Chondrocyte (in vitro differentiated cells): ENCODE results near the gene TAAR8. TPM values are rescaled to one million over a fixed set of nuclear protein-coding genes. Genes with fewer than 3 reads are reported as not detected.
A peak's percentile ranks its signal among the peaks of the same experiment; 100 is the strongest.
"Not testable (repeated sequence)": the region's sequence is repeated elsewhere in the genome, so short reads cannot be mapped to it uniquely, and the experiment has no call there.

Experiments
- DNase-seq: peaks from one replicate; pipeline ENCODE4 v3.0.0; 2021; ENCODE audit warnings: mixed read lengths, low spot score
- H3K27ac Mint-ChIP-seq: one replicate; pipeline ENCODE4 v1.8.0; 2021; ENCODE audit warnings: mild to moderate bottlenecking, moderate library complexity, mixed read lengths; ENCODE audit not compliant: unreplicated experiment
- H3K27me3 Mint-ChIP-seq: 2 replicates; pipeline ENCODE4 v1.8.0; 2021; ENCODE audit warnings: low read depth, mixed read lengths
- H3K36me3 Mint-ChIP-seq: 2 replicates; pipeline ENCODE4 v1.8.0; 2021; ENCODE audit warnings: low read depth, mixed read lengths
- H3K4me1 Mint-ChIP-seq: 2 replicates; pipeline ENCODE4 v1.8.0; 2021; ENCODE audit warnings: low read depth, mild to moderate bottlenecking, mixed read lengths
- H3K4me3 Mint-ChIP-seq: one replicate; pipeline ENCODE4 v1.8.0; 2021; ENCODE audit warnings: mild to moderate bottlenecking, moderate library complexity, mixed read lengths; ENCODE audit not compliant: unreplicated experiment
- H3K9me3 Mint-ChIP-seq: 2 replicates; pipeline ENCODE4 v1.8.0; 2021; ENCODE audit warnings: low read depth, mixed read lengths
- CTCF ChIP-seq: fragments of 200-600 bp; sonication (generic); IDR thresholded peaks from 2 replicates; pipeline ENCODE4 v1.5.0; 2021; ENCODE audit warnings: antibody characterized with exemption, mild to moderate bottlenecking, moderate library complexity
- total RNA-seq: library from RNA; stranded (reverse); gene quantifications from 3 replicates; pipeline ENCODE4 v1.2.1, GENCODE V29; 2021

The TAAR8 gene
- total RNA-seq, 1 donor from 2014 or later = not detected

DNA sequence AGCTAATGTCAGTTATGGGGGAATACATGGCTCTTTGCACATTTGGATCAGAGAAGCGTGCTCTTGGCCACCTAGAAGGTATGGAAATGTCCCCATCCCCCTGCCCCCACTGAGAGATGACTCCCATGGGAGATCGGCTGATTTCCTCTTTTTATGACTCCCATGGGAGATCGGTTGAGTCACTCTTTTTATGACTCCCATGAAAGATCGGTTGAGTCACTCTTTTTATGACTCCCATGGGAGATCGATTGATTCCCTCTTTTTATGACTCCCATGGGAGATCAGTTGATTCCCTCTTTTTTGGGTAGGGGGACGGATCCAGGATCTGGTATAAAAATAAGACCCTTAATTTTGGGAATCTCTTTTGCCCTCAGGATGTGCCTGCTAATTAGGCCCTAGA lies 24.7 kb upstream of the TAAR8 start:
- peaks cover 6% of the 10 kb centered on the region for H3K9me3 Mint-ChIP-seq
- no peak overlapping the region for H3K4me3 Mint-ChIP-seq
- DNase-seq = no peak
- no peaks in the 10 kb centered on the region for H3K36me3 Mint-ChIP-seq
- peaks cover 3% of the 10 kb centered on the region for H3K4me1 Mint-ChIP-seq
- no peak overlapping the region for H3K27ac Mint-ChIP-seq
- no peak for TF ChIP-seq CTCF
- H3K27me3 Mint-ChIP-seq = peaks cover 8% of the 10 kb centered on the region

DNA sequence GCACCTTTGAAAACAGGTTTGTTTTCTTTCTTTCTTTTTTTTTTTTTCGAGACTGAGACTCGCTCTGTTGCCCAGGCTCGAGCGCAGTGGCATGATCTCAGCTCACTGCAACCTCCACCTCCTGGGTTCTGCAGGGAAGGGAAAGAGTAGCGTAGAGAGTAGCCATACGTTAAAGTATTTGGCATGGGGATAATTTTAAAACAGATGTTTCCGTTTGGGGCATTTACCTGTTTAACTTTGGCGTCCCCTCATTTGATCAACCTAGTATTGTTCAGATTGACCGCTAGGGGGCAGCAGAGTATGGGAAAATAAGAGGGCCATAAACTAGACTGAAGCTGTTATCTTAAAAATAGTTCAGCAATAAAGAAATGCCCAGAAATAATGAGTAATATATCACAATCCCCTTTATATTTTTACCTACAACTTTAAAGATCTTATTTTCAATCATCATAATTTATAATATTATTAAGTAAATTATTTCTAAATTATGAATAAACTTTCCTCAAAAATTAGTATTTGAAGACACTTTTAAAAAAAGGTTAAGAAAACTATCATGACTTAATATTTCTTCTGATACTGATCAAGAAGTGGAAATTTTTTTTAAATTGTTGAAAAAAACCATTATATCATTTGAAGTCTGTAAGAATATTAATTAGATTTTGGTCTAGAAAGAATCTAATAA lies 22.0 kb upstream of the TAAR8 start:
- Mint-ChIP-seq H3K27ac (no peak overlapping the region), H3K36me3 (peaks cover 1% of the 10 kb centered on the region), H3K9me3 (peaks cover 10% of the 10 kb centered on the region), H3K4me1 (peaks cover 3% of the 10 kb centered on the region), H3K4me3 (peak overlapping the region; percentile 36), H3K27me3 (peaks cover 10% of the 10 kb centered on the region)
- no peak for DNase-seq
- TF ChIP-seq CTCF = peak; percentile 96

DNA sequence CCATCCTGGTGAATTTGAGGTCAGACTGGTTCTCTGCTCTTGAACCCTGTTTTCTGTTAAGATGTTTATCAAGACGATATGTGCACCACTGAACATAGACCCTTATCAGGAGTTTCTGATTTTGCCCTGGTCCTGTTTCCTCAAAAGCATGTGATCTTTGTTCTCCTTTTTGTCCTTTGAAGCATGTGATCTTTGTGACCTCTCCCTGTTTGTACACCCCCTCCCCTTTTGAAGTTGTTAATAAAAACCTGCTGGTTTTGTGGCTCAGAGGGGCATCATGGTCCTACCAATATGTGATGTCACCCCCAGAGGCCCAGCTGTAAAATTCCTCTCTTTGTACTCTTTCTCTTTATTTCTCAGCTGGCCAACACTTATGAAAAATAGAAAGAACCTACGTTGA lies 17.9 kb upstream of the TAAR8 start:
- not testable (repeated sequence) for H3K4me1 Mint-ChIP-seq, H3K27ac Mint-ChIP-seq, H3K4me3 Mint-ChIP-seq, H3K9me3 Mint-ChIP-seq, DNase-seq, H3K36me3 Mint-ChIP-seq
- H3K27me3 Mint-ChIP-seq = peaks cover 30% of the 10 kb centered on the region

- Mint-ChIP-seq H3K27me3 (peaks cover 38% of the 10 kb centered on the region), H3K9me3 (peaks cover 10% of the 10 kb centered on the region), H3K27ac (no peak overlapping the region), H3K4me3 (no peak overlapping the region), H3K4me1 (no peaks in the 10 kb centered on the region), H3K36me3 (peaks cover 1% of the 10 kb centered on the region)
- DNase-seq = no peak
- TF ChIP-seq CTCF = no peak
Observed at GRCh38 chr6:132537145-132537544, 15.3 kb upstream of the TAAR8 start.

DNA sequence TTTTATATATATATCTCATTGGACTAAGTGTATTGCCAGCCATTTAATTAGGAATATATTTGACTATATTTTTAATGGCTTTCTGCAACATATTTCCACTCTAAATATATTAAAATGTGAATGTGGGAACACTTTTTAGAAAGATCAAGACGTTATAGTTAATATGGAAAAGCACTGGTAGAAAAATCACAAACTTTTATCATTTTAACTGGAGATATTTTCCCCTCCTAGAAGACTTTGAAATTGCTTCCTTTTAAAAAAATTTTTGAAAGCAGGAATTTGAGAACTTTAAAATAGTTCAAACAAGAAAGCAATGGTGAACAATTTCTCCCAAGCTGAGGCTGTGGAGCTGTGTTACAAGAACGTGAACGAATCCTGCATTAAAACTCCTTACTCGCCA lies 14.5 kb upstream of the TAAR8 start, which contains the start of gene TAAR9:
TSS of gene TAAR9 (plus strand) at position 301 of the 400 bp plus-strand sequence. CDS start at position 314, 13 bp downstream.
- H3K36me3 Mint-ChIP-seq = peaks cover 1% of the 10 kb centered on the region
- no peak within 1 kb of the TSS for H3K4me3 Mint-ChIP-seq
- peaks cover 39% of the 10 kb centered on the region for H3K27me3 Mint-ChIP-seq
- H3K27ac Mint-ChIP-seq = no peak within 1 kb of the TSS
- H3K4me1 Mint-ChIP-seq = no peaks in the 10 kb centered on the region
- peaks cover 10% of the 10 kb centered on the region for H3K9me3 Mint-ChIP-seq
- no peak for TF ChIP-seq CTCF
- no peak for DNase-seq

GRCh38 chr6:132544826-132545225 lies 7.6 kb upstream of the TAAR8 start:
- peaks cover 35% of the 10 kb centered on the region for H3K27me3 Mint-ChIP-seq
- H3K27ac Mint-ChIP-seq = no peak overlapping the region
- no peak overlapping the region for H3K4me3 Mint-ChIP-seq
- H3K4me1 Mint-ChIP-seq = no peaks in the 10 kb centered on the region
- TF ChIP-seq CTCF = no peak
- no peak for DNase-seq
- H3K9me3 Mint-ChIP-seq = no peaks in the 10 kb centered on the region
- H3K36me3 Mint-ChIP-seq = no peaks in the 10 kb centered on the region
